Ishikawa (cell line): Measurements from ENCODE around the gene TLE1.

Experiments used
- CEBPB ChIP-seq: IDR thresholded peaks from 2 replicates; pipeline ENCODE4 v1.6.1; 2012
- CREB1 ChIP-seq: IDR thresholded peaks from 2 replicates; pipeline ENCODE4 v1.6.1; 2012; ENCODE audit warnings: low read depth
- EP300 ChIP-seq: IDR thresholded peaks from 2 replicates; pipeline ENCODE4 v1.6.1; 2012; ENCODE audit warnings: borderline replicate concordance
- FOXM1 ChIP-seq: IDR thresholded peaks from 2 replicates; pipeline ENCODE4 v1.6.1; 2012; ENCODE audit warnings: low read depth, borderline replicate concordance
- NFIC ChIP-seq: IDR thresholded peaks from 2 replicates; pipeline ENCODE4 v1.6.1; 2012
- RAD21 ChIP-seq: IDR thresholded peaks from 2 replicates; pipeline ENCODE4 v1.6.1; 2012; ENCODE audit warnings: low read depth
- TAF1 ChIP-seq: IDR thresholded peaks from 2 replicates; pipeline ENCODE4 v1.6.1; 2012; ENCODE audit warnings: low read depth, mild to moderate bottlenecking
- TCF12 ChIP-seq: IDR thresholded peaks from 2 replicates; pipeline ENCODE4 v1.6.1; 2012; ENCODE audit warnings: low read depth
- TEAD4 ChIP-seq: IDR thresholded peaks from 2 replicates; pipeline ENCODE4 v1.6.1; 2012
- YY1 ChIP-seq: IDR thresholded peaks from 2 replicates; pipeline ENCODE4 v1.6.1; 2012; ENCODE audit warnings: low read depth
- ZBTB7A ChIP-seq: IDR thresholded peaks from 2 replicates; pipeline ENCODE4 v1.6.1; 2012; ENCODE audit warnings: low read depth
- TF ChIP-seq, protein P1 (sequence below): IDR thresholded peaks from 2 replicates; pipeline ENCODE4 v1.6.1; 2012
- TF ChIP-seq, protein P2 (sequence below): IDR thresholded peaks from 2 replicates; pipeline ENCODE4 v1.6.1; 2012
- TF ChIP-seq, protein P3 (sequence below): IDR thresholded peaks from 2 replicates; pipeline ENCODE4 v1.6.1; 2012; ENCODE audit warnings: low read depth, mild to moderate bottlenecking

DNA sequence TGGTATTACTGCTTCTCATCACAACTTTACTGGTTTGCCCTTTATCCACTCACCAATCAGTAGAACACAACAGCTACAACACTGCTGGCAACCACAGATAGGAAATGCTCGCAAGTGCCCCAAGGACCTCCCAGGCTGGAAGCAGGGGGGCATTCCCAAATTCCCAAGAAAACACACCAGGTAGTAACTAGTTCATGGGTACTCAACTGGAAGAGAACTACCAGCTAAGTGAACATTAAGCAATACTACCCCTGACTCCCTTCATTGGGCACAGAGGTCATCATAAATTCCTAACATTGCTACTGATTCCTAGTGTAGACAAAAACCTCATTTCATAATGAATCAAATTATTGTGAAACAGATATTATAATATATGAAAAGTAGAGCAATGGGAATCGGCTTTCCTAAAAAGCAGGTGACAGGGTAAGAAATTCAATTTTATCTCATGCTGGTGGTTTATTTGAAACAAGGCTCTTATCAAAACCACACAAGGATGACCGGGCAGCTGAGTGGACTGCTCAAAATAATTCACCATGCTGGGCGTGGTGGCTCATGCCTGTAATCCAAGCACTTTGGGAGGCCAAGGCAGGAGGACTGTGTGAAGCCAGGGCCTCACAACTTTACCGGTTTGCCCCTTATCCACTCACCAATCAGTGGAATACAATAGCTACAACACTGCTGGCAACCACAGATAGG is 81.6 kb downstream of the TLE1 start:
- TF ChIP-seq TAF1 (no peak), TEAD4 (no peak), CREB1 (no peak), NFIC (no peak), TCF12 (no peak), CEBPB (no peak), RAD21 (no peak), EP300 (no peak), ZBTB7A (no peak), YY1 (no peak), FOXM1 (no peak)
- TF ChIP-seq, protein P1, sequence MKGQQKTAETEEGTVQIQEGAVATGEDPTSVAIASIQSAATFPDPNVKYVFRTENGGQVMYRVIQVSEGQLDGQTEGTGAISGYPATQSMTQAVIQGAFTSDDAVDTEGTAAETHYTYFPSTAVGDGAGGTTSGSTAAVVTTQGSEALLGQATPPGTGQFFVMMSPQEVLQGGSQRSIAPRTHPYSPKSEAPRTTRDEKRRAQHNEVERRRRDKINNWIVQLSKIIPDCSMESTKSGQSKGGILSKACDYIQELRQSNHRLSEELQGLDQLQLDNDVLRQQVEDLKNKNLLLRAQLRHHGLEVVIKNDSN, result no peak
- TF ChIP-seq, protein P2, sequence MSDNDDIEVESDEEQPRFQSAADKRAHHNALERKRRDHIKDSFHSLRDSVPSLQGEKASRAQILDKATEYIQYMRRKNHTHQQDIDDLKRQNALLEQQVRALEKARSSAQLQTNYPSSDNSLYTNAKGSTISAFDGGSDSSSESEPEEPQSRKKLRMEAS, result no peak
- TF ChIP-seq, protein P3, sequence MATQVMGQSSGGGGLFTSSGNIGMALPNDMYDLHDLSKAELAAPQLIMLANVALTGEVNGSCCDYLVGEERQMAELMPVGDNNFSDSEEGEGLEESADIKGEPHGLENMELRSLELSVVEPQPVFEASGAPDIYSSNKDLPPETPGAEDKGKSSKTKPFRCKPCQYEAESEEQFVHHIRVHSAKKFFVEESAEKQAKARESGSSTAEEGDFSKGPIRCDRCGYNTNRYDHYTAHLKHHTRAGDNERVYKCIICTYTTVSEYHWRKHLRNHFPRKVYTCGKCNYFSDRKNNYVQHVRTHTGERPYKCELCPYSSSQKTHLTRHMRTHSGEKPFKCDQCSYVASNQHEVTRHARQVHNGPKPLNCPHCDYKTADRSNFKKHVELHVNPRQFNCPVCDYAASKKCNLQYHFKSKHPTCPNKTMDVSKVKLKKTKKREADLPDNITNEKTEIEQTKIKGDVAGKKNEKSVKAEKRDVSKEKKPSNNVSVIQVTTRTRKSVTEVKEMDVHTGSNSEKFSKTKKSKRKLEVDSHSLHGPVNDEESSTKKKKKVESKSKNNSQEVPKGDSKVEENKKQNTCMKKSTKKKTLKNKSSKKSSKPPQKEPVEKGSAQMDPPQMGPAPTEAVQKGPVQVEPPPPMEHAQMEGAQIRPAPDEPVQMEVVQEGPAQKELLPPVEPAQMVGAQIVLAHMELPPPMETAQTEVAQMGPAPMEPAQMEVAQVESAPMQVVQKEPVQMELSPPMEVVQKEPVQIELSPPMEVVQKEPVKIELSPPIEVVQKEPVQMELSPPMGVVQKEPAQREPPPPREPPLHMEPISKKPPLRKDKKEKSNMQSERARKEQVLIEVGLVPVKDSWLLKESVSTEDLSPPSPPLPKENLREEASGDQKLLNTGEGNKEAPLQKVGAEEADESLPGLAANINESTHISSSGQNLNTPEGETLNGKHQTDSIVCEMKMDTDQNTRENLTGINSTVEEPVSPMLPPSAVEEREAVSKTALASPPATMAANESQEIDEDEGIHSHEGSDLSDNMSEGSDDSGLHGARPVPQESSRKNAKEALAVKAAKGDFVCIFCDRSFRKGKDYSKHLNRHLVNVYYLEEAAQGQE, result no peak
